GM18519 (cell line): ENCODE data around the gene HIP1.
"Not testable (repeated sequence)": the region's sequence is repeated elsewhere in the genome, so short reads cannot be mapped to it uniquely, and the experiment has no call there.

Experiments used
- ATAC-seq: cut with Tn5 transposase; IDR thresholded peaks from one replicate; pipeline ENCODE4 v1.9.1; 2021; ENCODE audit warnings: mild to moderate bottlenecking, moderate library complexity; ENCODE audit not compliant: unreplicated experiment, low FRiP score

Gene HIP1

DNA sequence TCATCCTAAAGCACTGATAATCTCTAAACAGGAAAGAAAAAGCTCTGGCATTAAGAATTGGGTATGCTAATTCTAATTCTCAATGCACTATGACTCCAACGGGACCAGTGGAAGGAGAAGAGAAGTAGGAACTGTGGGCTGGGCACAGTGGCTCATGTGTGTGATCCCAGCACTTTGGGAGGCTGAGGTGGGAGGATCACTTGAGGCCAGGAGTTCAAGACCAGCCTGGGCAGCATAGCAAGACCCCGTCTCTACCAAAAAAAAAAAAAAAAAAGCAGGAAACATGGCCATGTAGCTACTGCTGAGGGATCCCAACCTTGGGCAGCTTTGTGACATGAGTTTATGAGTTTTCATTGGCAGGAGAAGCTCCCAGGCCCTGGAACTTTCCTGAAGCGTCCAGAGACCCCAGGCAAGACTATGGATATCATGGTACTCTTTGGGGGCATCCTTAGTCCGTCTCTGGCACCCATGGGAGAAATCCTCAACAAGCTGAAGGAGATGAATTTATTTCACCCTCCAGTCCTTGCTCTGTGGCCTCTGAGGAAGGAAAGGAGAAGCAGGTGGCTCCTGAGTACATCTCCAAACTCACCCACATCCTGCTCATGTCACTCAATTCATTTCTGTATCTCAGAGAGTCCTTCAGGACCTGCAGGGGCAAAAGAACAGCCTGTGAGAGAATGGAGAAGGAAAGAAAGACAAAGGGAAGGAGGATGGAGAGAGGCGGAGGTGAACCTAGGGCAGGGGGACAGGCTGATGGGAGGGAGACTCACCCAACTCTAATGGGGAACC, 147.1 kb downstream of the HIP1 start:
- no peak for ATAC-seq

- ATAC-seq: no peak
Measured at GRCh38 chr7:75590373-75591005, 148.3 kb downstream of the HIP1 start.

GRCh38 chr7:75584354-75584753, 154.4 kb downstream of the HIP1 start:
- no peak for ATAC-seq

DNA sequence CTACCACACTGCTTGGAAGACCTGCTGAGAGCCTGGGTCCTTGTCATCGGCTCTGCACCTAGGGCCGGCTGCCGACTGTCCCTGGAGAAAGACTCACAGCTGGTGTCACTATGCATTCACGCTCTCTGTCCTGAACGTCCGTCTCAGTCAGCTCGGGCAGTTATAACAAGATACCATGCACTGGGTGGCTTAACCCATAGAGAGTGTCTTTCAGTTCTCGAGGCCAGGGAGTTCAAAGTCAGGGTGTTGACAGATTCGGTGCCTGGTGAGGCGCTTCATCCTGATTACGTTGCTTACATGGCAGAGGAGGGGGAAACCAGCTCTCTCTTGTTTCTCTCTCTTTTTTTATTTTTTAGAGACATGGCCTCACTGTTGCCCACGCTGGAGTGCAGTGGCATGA, 155.5 kb downstream of the HIP1 start:
- no peak for ATAC-seq

DNA sequence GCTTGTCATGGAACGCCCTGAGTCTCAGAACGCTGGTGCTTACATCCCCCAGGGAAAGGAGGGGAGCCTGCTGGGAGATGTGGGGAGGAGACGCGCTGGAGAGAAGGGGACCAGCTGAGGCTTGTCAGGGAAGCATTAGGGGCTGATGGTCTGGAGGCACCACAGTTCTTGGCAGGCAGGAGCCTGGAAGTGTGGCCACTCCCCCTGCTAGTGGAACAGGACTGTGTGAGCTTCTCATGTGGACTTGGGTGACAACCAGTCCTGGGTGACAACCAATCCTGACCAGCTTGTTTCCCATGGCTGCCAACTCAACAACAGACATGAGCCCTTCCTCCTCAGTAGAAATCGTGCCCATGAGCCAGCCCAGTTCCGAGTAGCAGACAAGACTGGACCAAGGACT, 158.8 kb downstream of the HIP1 start:
- no peak for ATAC-seq

DNA sequence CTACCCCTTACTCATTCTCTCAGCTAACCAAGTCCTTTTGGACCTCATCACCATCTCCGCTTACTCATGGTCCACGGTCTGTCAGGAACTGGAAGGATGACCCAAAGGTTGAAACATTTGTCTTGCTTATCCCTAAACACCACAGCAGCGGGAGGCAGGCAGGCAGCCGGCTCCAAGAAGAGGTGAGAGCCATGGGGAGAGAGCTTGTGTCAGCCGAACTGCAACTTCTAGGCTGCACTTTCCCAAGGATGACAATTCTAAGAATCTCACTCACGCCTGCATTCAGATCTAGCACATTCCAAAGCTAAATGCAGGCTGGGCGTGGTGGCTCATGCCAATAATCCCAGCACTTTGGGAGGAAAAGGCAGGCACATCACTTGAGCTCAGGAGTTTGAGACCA, 160.7 kb downstream of the HIP1 start:
- ATAC-seq: no peak

GRCh38 chr7:75575488-75576121, 163.1 kb downstream of the HIP1 start:
- ATAC-seq: no peak

- ATAC-seq: no peak
Measured at GRCh38 chr7:75573477-75574019, 165.2 kb downstream of the HIP1 start.

DNA sequence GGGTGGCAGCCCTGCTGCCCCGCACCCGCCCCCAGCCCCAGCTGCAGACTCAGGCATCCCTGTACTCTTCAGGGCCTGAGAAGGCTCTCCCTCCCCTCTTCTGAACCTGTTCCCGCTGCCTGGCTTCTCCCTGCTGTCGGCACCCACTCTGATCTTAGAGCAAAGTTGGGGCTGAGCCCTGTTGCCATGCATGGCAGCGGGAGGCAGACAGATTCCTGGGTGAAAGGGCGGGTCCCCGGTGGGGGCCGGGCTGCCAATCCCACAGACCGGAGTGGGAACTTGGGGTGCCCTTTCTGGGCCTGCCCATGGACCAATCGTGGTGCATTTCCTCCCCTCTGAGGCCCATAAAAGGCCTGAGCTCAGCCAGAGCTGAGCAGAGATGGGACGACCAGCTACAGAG, 165.9 kb downstream of the HIP1 start:
- no peak for ATAC-seq

GRCh38 chr7:75572396-75572795, 166.3 kb downstream of the HIP1 start:
- ATAC-seq: no peak

DNA sequence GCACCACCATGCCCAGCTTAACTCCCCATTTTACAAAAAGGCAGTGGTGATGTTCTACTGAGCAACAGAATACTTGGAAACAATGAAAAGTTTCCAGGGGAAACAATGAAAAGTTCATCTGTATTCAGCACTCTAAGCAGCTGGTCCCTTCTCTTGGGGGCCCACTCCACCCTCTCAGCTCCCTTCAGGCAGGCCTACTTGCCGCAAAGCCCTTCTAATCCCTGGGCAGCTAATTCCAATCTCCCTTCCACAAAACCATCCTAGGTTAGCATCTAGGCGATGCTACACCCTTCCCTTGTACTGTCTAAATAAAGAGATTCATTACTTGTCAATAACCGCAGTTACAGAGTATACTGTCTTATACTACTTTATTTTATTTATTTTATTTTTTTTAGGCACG, 167.5 kb downstream of the HIP1 start:
- no peak for ATAC-seq

DNA sequence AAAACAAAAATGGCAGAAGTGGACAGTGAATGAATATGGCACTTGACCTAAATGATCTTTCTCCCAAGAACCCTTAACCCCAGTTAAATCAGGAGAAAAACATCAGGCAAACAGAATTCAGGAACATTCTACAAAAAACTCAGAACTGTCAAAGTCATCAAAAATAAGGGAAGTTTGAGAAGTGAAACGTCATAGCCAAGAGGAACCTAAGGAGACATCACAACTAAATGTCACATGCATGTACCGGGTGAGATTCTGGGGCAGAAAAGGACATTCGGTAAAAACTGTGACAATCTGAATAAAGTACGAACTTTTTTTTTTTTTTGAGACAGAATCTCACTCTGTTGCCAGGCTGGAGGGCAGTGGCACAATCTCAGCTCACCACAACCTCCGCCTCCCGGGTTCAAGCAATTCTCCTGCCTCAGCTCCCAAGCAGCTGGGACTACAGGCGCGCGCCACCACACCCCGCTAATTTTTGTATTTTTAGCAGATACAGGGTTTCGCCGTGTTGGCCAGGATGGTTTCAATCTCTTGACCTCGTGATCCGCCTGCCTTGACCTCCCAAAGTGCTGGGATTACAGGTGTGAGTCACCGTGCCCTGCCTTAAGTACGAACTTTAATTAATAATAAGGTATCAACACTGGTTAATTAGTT, 169.0 kb downstream of the HIP1 start:
- not testable (repeated sequence) for ATAC-seq

GRCh38 chr7:75567948-75568595, 170.7 kb downstream of the HIP1 start:
- no peak for ATAC-seq

GRCh38 chr7:75565132-75565837, 173.5 kb downstream of the HIP1 start:
- no peak for ATAC-seq

- ATAC-seq: no peak
Measured at GRCh38 chr7:75563171-75563570, 175.6 kb downstream of the HIP1 start.

DNA sequence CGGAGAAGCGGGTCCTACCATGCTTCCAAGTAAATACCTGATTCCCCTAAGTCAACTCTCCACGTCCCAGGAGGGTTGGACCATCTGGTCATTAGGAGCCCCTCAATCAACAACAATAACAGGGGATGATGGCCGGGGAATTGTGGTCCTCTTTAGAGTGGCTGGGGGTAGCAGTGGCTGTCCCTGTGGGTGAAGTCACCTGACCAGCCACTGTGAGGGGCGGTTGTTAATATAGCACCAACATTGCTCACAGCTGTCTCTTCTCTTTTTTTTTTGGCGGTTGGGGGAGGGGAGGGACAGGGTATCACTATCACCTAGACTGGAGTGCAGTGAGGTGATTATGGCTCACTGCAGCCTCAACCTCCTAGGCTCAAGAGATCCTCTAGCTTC, 178.8 kb downstream of the HIP1 start:
- no peak for ATAC-seq

GRCh38 chr7:75559355-75559975, 179.3 kb downstream of the HIP1 start:
- ATAC-seq: no peak

- ATAC-seq: not testable (repeated sequence)
Measured at GRCh38 chr7:75556835-75557234, 181.9 kb downstream of the HIP1 start.

DNA sequence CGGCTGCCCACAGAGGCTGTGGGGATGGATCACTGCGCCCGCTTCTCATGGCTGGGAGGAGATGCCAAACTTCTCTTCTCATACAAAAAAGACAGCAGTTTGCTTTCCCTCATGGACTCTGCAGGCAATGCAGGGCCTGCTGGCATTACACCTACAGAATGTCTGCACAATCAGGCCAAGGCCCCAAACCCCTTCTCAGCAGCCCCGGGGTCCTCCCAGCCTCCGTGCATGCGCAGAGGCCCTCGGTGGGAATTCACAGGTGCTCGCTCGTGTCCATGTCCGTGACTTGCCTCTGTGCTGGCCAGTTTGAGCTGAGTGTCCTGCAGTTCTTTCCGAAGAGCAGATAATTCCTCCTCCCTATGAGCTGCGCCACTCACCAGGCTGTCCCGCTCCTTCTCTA, 183.0 kb downstream of the HIP1 start:
- no peak for ATAC-seq
